ENCODE measurements around the gene PHLPP1.

GRCh38 chr18:62942578-62942977 is 227.2 kb downstream of the PHLPP1 start:
- TF ChIP-seq MAX (IDR thresholded peaks at IDR 0.05) (no peak), EZH2phosphoT487 (IDR thresholded peaks at IDR 0.05; ENCODE audit: borderline replicate concordance) (no peak), ZNF274 (IDR thresholded peaks at IDR 0.05; ENCODE audit: low read depth, low read length) (no peak), POLR2A (IDR thresholded peaks at IDR 0.05; ENCODE audit: borderline replicate concordance, extremely low read depth, insufficient read depth, insufficient read length) (no peak)

Data from HCT116 (cell line).